Liver (tissue), 3 donors: ENCODE results near the gene XRCC6.

ENCODE experiments used
- RAD21 ChIP-seq, 2 donors: IDR thresholded peaks; 2 replicates each; pipeline ENCODE4 v1.6.1; 2016; ENCODE audit warnings: antibody characterized with exemption in 2 of 2, mild to moderate bottlenecking in 2 of 2
- REST ChIP-seq: IDR thresholded peaks from 2 replicates; pipeline ENCODE4 v1.6.1; 2016; ENCODE audit warnings: antibody characterized with exemption, mild to moderate bottlenecking
- SP1 ChIP-seq: IDR thresholded peaks from 2 replicates; pipeline ENCODE4 v1.6.1; 2018; ENCODE audit warnings: antibody characterized with exemption, mild to moderate bottlenecking
- TF ChIP-seq, protein P1 (sequence below): fragments of 150-350 bp; IDR thresholded peaks from 2 replicates; pipeline ENCODE4 v1.5.1; 2017; ENCODE audit warnings: improper control_type of control experiment, low read depth, low read length; ENCODE audit not compliant: missing input control
- TF ChIP-seq, protein P2 (sequence below): IDR thresholded peaks from 2 replicates; pipeline ENCODE4 v1.6.1; 2016; ENCODE audit warnings: antibody characterized with exemption
- donor health status: healthy.
- donor health status: healthy.

- TF ChIP-seq SP1 (no peak), REST (no peak), RAD21 (IDR thresholded peaks at IDR 0.05) (no peak)
- TF ChIP-seq, protein P1, sequence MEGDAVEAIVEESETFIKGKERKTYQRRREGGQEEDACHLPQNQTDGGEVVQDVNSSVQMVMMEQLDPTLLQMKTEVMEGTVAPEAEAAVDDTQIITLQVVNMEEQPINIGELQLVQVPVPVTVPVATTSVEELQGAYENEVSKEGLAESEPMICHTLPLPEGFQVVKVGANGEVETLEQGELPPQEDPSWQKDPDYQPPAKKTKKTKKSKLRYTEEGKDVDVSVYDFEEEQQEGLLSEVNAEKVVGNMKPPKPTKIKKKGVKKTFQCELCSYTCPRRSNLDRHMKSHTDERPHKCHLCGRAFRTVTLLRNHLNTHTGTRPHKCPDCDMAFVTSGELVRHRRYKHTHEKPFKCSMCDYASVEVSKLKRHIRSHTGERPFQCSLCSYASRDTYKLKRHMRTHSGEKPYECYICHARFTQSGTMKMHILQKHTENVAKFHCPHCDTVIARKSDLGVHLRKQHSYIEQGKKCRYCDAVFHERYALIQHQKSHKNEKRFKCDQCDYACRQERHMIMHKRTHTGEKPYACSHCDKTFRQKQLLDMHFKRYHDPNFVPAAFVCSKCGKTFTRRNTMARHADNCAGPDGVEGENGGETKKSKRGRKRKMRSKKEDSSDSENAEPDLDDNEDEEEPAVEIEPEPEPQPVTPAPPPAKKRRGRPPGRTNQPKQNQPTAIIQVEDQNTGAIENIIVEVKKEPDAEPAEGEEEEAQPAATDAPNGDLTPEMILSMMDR, result no peak
- TF ChIP-seq, protein P2, sequence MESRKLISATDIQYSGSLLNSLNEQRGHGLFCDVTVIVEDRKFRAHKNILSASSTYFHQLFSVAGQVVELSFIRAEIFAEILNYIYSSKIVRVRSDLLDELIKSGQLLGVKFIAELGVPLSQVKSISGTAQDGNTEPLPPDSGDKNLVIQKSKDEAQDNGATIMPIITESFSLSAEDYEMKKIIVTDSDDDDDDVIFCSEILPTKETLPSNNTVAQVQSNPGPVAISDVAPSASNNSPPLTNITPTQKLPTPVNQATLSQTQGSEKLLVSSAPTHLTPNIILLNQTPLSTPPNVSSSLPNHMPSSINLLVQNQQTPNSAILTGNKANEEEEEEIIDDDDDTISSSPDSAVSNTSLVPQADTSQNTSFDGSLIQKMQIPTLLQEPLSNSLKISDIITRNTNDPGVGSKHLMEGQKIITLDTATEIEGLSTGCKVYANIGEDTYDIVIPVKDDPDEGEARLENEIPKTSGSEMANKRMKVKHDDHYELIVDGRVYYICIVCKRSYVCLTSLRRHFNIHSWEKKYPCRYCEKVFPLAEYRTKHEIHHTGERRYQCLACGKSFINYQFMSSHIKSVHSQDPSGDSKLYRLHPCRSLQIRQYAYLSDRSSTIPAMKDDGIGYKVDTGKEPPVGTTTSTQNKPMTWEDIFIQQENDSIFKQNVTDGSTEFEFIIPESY, result no peak
Measured at GRCh38 chr22:41603873-41604332, 17.2 kb upstream of the XRCC6 start.
